NB4 (cell line): ENCODE measurements around the gene PDLIM5.

Experiments
- CTCF ChIP-seq: IDR thresholded peaks from one replicate; pipeline ENCODE4 v1.5.1; 2012; ENCODE audit warnings: low read depth, low read length
- MAX ChIP-seq: IDR thresholded peaks from 2 replicates; pipeline ENCODE4 v1.6.1; 2011; ENCODE audit warnings: low read depth, low read length

- TF ChIP-seq CTCF (no peak), MAX (no peak)
These were observed 219.4 kb downstream of the PDLIM5 start for GRCh38 chr4:94671113-94671512.
